Measurements from ENCODE around the gene ZMYND12.

DNA sequence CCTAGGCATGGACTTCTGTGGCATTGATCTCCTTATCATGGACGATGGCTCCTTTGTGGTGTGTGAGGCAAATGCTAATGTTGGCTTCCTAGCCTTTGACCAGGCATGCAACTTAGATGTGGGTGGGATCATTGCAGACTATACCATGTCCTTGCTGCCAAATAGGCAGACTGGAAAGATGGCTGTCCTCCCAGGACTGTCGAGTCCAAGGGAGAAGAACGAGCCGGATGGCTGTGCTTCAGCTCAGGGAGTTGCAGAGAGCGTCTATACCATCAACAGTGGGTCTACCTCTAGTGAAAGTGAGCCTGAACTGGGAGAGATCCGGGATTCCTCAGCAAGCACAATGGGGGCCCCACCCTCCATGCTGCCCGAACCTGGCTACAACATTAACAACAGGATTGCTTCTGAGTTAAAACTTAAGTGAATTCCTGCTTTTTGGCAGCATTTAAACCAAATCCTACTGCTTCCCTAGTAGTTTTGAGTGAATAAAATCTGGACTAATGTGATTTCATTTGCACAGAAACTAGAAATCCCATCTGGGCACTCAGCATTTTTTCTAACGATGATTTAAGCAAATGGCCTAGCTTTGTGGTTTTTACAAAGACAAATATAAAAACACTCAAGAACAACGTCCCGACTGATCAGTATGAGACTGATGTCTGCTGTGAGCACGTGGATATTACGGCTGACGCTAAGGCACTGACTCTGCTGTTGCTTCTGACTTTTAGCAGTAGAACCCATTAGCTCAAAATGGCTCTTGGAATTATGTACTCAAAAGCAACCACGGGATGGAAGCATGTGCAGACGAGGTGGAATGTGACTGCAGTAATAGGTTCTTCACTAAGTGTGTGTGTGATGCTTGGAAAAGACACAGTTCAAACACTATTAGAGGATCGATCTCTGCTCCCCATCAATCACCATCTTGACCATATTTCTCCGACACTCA lies 41.0 kb downstream of the ZMYND12 start:
- TF ChIP-seq RXRA (IDR thresholded peaks at IDR 0.05; ENCODE audit: borderline replicate concordance, low read depth) = no peak
- TF ChIP-seq MAX (IDR thresholded peaks at IDR 0.05; ENCODE audit: low read depth) = no peak
- TF ChIP-seq ZBTB33 (IDR thresholded peaks at IDR 0.05; ENCODE audit: borderline replicate concordance, low read depth) = no peak

All from SK-N-SH (cell line).